Esophagus squamous epithelium (tissue), 4 donors: ENCODE measurements around the gene FANCD2.

Experiments used
- POLR2A ChIP-seq, 4 donors: fragments of 450-650 bp; IDR thresholded peaks; one replicate each; pipeline ENCODE4 v1.6.1; 2017; ENCODE audit warnings: antibody characterized with exemption in 4 of 4, mild to moderate bottlenecking in 4 of 4, moderate library complexity in 3 of 4
- TF ChIP-seq, protein P1 (sequence below), 6 experiments: fragments of 450-650 bp in 4 of 6; fragments of 200-600 bp in 2 of 6; sonication (generic) in 2 of 6; IDR thresholded peaks; one replicate each; pipeline ENCODE4 v1.5.1; 2016 to 2019; ENCODE audit warnings: antibody characterized with exemption in 6 of 6, mild to moderate bottlenecking in 4 of 6, moderate library complexity in 4 of 6

DNA sequence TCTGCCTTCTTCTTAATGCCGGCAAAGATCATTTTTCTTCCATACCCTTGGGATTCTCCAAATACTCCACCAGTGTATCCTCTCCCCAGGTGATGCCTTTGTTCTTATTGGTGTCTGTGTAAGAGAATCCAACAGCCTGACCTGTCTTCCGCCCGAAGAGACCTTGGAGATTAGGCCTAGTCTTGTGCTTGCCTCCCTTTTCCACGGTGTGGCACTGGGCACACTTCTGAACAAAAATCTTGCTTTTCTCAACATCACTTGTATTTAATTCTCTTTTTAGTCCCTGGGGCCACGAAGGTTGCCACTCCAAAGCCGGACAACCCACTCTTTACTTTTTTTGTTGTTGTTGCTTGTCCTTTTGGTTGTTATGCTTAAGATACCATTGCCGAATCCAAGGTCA is 25.6 kb upstream of the FANCD2 start:
- TF ChIP-seq, protein P1, sequence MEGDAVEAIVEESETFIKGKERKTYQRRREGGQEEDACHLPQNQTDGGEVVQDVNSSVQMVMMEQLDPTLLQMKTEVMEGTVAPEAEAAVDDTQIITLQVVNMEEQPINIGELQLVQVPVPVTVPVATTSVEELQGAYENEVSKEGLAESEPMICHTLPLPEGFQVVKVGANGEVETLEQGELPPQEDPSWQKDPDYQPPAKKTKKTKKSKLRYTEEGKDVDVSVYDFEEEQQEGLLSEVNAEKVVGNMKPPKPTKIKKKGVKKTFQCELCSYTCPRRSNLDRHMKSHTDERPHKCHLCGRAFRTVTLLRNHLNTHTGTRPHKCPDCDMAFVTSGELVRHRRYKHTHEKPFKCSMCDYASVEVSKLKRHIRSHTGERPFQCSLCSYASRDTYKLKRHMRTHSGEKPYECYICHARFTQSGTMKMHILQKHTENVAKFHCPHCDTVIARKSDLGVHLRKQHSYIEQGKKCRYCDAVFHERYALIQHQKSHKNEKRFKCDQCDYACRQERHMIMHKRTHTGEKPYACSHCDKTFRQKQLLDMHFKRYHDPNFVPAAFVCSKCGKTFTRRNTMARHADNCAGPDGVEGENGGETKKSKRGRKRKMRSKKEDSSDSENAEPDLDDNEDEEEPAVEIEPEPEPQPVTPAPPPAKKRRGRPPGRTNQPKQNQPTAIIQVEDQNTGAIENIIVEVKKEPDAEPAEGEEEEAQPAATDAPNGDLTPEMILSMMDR (IDR thresholded peaks at IDR 0.05) = no peak
- TF ChIP-seq POLR2A (IDR thresholded peaks at IDR 0.05) = no peak
